Bronchial epithelial cell (primary cell): ENCODE data around the gene FAM163B. TPM values are rescaled to one million over a fixed set of nuclear protein-coding genes. Genes with fewer than 3 reads are reported as not detected.

Experiments used
- DNase-seq: peaks from one replicate; pipeline ENCODE4 v3.0.0-alpha.2; 2010; ENCODE audit warnings: low read depth
- FAIRE-seq: peaks from 2 replicates; lab custom pipeline; 2011; peaks lifted over from hg19 to GRCh38; lab: Jason Lieb, UNC
- H3K27me3 ChIP-seq: 2 replicates; pipeline ENCODE4 v1.5.1; 2011; ENCODE audit warnings: low read length; ENCODE audit not compliant: control insufficient read depth, insufficient read depth
- H3K36me3 ChIP-seq: 2 replicates; pipeline ENCODE4 v1.5.1; 2011; ENCODE audit warnings: low read length; ENCODE audit not compliant: control insufficient read depth, insufficient read depth
- H3K4me3 ChIP-seq: 2 replicates; pipeline ENCODE4 v1.5.1; 2011; ENCODE audit warnings: mild to moderate bottlenecking, low read depth, low read length, control low read depth
- total RNA-seq: library from RNA; depleted of rRNA; stranded (reverse); fragments of >200 nt; gene quantifications from 2 replicates; pipeline ENCODE4 v1.2.1, GENCODE V29; 2014
- TF ChIP-seq, protein P1 (sequence below): IDR thresholded peaks from 2 replicates; pipeline ENCODE4 v1.5.1; 2011; ENCODE audit warnings: mild to moderate bottlenecking, moderate library complexity, low read length, control low read depth, inconsistent platforms; ENCODE audit not compliant: insufficient read depth, severe bottlenecking

The FAM163B gene
- total RNA-seq, 1 donor from 2014 or later = not detected

- H3K4me3 ChIP-seq = no peak overlapping the region
- peaks cover 10% of the 10 kb centered on the region for H3K27me3 ChIP-seq
- no peak for FAIRE-seq
- no peaks in the 10 kb centered on the region for H3K36me3 ChIP-seq
- no peak for DNase-seq
- TF ChIP-seq, protein P1, sequence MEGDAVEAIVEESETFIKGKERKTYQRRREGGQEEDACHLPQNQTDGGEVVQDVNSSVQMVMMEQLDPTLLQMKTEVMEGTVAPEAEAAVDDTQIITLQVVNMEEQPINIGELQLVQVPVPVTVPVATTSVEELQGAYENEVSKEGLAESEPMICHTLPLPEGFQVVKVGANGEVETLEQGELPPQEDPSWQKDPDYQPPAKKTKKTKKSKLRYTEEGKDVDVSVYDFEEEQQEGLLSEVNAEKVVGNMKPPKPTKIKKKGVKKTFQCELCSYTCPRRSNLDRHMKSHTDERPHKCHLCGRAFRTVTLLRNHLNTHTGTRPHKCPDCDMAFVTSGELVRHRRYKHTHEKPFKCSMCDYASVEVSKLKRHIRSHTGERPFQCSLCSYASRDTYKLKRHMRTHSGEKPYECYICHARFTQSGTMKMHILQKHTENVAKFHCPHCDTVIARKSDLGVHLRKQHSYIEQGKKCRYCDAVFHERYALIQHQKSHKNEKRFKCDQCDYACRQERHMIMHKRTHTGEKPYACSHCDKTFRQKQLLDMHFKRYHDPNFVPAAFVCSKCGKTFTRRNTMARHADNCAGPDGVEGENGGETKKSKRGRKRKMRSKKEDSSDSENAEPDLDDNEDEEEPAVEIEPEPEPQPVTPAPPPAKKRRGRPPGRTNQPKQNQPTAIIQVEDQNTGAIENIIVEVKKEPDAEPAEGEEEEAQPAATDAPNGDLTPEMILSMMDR = no peak
These were observed 48.9 kb downstream of the FAM163B start for GRCh38 chr9:133560311-133560710.

GRCh38 chr9:133558191-133559126, 50.7 kb downstream of the FAM163B start:
- peaks cover 4% of the 10 kb centered on the region for H3K27me3 ChIP-seq
- DNase-seq (peak; percentile 45), FAIRE-seq (no peak)
- H3K36me3 ChIP-seq = no peaks in the 10 kb centered on the region
- H3K4me3 ChIP-seq = no peak overlapping the region
- TF ChIP-seq, protein P1 = no peak

DNA sequence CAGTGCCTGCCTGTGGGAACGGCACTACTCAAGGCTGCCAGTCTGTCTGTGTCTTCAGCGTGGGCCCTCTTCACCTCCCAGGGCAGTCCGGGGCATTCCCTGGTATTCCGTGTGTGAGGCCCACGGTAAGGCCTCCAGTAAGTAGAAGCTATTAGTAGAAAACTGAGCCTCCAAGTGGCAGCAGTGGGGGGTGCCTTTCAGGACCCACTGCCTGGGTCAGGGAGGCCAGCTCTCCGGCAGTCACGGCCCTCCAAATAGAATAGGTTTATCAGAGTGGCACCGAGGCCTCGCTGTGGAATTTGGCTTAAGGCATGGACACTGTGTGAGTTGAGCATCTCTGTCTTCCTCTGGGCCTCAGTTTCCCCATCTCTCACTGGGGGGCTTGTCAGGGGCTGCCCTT, 51.6 kb downstream of the FAM163B start:
- DNase-seq (no peak), FAIRE-seq (no peak)
- no peaks in the 10 kb centered on the region for H3K36me3 ChIP-seq
- no peak overlapping the region for H3K4me3 ChIP-seq
- H3K27me3 ChIP-seq = no peaks in the 10 kb centered on the region
- TF ChIP-seq, protein P1 = no peak

DNA sequence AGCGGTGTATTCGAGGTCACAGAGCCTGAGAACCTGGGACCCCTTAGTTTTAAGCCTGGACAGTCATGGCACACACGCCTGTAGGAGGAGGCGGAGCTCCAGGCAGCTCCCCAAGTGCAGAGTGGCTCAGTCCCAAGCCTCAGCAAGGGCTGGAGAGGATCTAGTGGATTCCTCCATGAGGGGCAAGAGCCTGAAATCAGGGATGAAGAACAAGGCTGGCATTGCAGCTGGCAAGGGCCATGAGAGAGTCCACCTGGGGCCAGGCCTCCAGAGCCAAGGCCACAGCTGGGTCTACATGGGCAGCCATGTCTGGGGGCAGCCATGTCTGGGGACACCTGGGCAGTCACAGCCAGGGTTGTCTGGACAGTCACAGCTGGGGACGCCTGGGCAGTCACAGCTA, 52.8 kb downstream of the FAM163B start:
- Histone ChIP-seq H3K27me3 (no peaks in the 10 kb centered on the region), H3K4me3 (no peak overlapping the region), H3K36me3 (no peaks in the 10 kb centered on the region)
- no peak for DNase-seq
- TF ChIP-seq, protein P1 = no peak
- no peak for FAIRE-seq

GRCh38 chr9:133554729-133555128, 54.5 kb downstream of the FAM163B start:
- no peak for DNase-seq
- peak; percentile 23 for FAIRE-seq
- no peak overlapping the region for H3K4me3 ChIP-seq
- H3K27me3 ChIP-seq = no peaks in the 10 kb centered on the region
- no peaks in the 10 kb centered on the region for H3K36me3 ChIP-seq
- TF ChIP-seq, protein P1 = no peak
